ENCODE measurements around the gene GPRIN3. TPM values are rescaled to one million over a fixed set of nuclear protein-coding genes. Genes with fewer than 3 reads are reported as not detected.
"Not testable (repeated sequence)": the region's sequence is repeated elsewhere in the genome, so short reads cannot be mapped to it uniquely, and the experiment has no call there.

Gene GPRIN3
- total and polyA plus RNA-seq, 2 experiments from 2014 or later: 0.74 to 3.2 TPM

DNA sequence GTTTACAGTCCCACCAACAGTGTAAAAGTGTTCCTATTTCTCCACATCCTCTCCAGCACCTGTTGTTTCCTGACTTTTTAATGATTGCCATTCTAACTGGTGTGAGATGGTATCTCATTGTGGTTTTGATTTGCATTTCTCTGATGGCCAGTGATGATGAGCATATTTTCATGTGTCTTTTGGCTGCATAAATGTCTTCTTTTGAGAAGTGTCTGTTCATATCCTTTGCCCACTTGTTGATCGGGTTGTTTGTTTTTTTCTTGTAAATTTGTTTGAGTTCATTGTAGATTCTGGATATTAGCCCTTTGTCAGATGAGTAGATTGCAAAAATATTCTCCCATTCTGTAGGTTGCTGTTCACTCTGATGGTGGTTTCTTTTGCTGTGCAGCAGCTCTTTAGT, 108.2 kb downstream of the GPRIN3 start:
- H3K9me3 Mint-ChIP-seq; H3K4me2 ChIP-seq; H3K27me3 ChIP-seq (ENCODE audit: insufficient read depth); H3K9me2 ChIP-seq (ENCODE audit: insufficient read depth); H3K4me3 Mint-ChIP-seq; H3K27me3 Mint-ChIP-seq (ENCODE audit: insufficient read depth, low read depth, poor library complexity); H3K4me1 ChIP-seq (ENCODE audit: insufficient read depth); H3K27ac Mint-ChIP-seq; H2AFZ ChIP-seq; H3K36me3 ChIP-seq (ENCODE audit: insufficient read depth); H3K4me3 ChIP-seq; H4K20me1 ChIP-seq (replicated peaks; ENCODE audit: insufficient read depth); H3K79me2 ChIP-seq (replicated peaks; ENCODE audit: insufficient read depth); H3K36me3 Mint-ChIP-seq (ENCODE audit: low read depth); H3F3A ChIP-seq (replicated peaks; ENCODE audit: low read depth); DNase-seq (ENCODE audit: low spot score); ATAC-seq; H3K27ac ChIP-seq (ENCODE audit: low read depth): not testable (repeated sequence)
- peaks cover 16% of the 10 kb centered on the region; the same call in 2 of the 3 replicates for H3K4me1 Mint-ChIP-seq

DNA sequence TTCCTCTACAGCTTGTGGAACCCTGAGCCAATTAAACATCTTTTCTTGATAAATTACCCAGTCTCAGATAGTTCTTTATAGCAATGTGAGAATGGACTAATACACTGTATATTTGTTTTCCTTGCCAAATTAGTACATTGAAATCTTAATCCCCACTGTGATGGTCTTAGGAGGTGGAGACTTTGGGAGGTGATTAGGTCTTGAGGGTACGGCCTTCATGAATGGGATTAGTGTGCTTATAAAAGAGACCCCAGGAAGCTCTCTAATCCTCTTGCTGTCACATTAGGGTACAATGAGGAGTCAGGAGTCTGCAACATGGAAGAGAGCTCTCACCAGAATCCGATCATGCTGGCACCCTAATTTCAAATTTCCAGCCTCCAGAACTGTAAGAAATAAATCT, 109.7 kb downstream of the GPRIN3 start:
- no peak for DNase-seq (ENCODE audit: low spot score)
- peak; percentile 35; the same call in 2 of the 3 replicates for ATAC-seq
- no peaks in the 10 kb centered on the region for H3K36me3 Mint-ChIP-seq (ENCODE audit: low read depth)
- no peaks in the 10 kb centered on the region for H3F3A ChIP-seq (replicated peaks; ENCODE audit: low read depth)
- H3K4me1 Mint-ChIP-seq: peaks cover 16% of the 10 kb centered on the region; the same call in 2 of the 3 replicates
- H3K79me2 ChIP-seq (replicated peaks; ENCODE audit: insufficient read depth): no peaks in the 10 kb centered on the region
- no peak overlapping the region for H3K4me3 ChIP-seq
- H3K27me3 Mint-ChIP-seq (ENCODE audit: insufficient read depth, low read depth, poor library complexity): no peaks in the 10 kb centered on the region
- no peak overlapping the region for H3K4me2 ChIP-seq
- H3K4me3 Mint-ChIP-seq: no peak overlapping the region
- no peak overlapping the region for H3K27ac ChIP-seq (ENCODE audit: low read depth)
- no peaks in the 10 kb centered on the region; the same call in 1 of the 2 replicates for H3K36me3 ChIP-seq (ENCODE audit: insufficient read depth)
- 0 out of 2 replicates have a peak overlapping the region, but pooled peaks have one; percentile 1 for H2AFZ ChIP-seq
- no peaks in the 10 kb centered on the region for H3K27me3 ChIP-seq (ENCODE audit: insufficient read depth)
- H3K9me2 ChIP-seq (ENCODE audit: insufficient read depth): no peaks in the 10 kb centered on the region
- no peaks in the 10 kb centered on the region for H3K9me3 Mint-ChIP-seq
- H3K27ac Mint-ChIP-seq: peak overlapping the region; percentile 47
- no peaks in the 10 kb centered on the region for H4K20me1 ChIP-seq (replicated peaks; ENCODE audit: insufficient read depth)
- peaks cover 9% of the 10 kb centered on the region; the same call in 1 of the 2 replicates for H3K4me1 ChIP-seq (ENCODE audit: insufficient read depth)
- TF ChIP-seq, protein P1, sequence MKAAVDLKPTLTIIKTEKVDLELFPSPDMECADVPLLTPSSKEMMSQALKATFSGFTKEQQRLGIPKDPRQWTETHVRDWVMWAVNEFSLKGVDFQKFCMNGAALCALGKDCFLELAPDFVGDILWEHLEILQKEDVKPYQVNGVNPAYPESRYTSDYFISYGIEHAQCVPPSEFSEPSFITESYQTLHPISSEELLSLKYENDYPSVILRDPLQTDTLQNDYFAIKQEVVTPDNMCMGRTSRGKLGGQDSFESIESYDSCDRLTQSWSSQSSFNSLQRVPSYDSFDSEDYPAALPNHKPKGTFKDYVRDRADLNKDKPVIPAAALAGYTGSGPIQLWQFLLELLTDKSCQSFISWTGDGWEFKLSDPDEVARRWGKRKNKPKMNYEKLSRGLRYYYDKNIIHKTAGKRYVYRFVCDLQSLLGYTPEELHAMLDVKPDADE (IDR thresholded peaks at IDR 0.05): no peak
- TF ChIP-seq ZNF331 (CRISPR knock-in tag; IDR thresholded peaks at IDR 0.05; ENCODE audit: low read depth) (no peak), EZH2phosphoT487 (IDR thresholded peaks at IDR 0.05; ENCODE audit: unreplicated experiment) (no peak), STAT1 (IDR thresholded peaks at IDR 0.05; ENCODE audit: unreplicated experiment) (no peak), NANOG (IDR thresholded peaks at IDR 0.05; ENCODE audit: borderline replicate concordance) (no peak), POLR2AphosphoS5 (IDR thresholded peaks at IDR 0.05; ENCODE audit: low read depth) (no peak), EZH2 (IDR thresholded peaks at IDR 0.05; ENCODE audit: low read depth, unreplicated experiment) (no peak), JUNB (IDR thresholded peaks at IDR 0.05; ENCODE audit: unreplicated experiment) (no peak), ZNF114 (CRISPR knock-in tag; IDR thresholded peaks at IDR 0.05) (no peak), CREB1 (CRISPR knock-in tag; IDR thresholded peaks at IDR 0.05; ENCODE audit: low read depth) (no peak)
- TF ChIP-seq, protein P2, sequence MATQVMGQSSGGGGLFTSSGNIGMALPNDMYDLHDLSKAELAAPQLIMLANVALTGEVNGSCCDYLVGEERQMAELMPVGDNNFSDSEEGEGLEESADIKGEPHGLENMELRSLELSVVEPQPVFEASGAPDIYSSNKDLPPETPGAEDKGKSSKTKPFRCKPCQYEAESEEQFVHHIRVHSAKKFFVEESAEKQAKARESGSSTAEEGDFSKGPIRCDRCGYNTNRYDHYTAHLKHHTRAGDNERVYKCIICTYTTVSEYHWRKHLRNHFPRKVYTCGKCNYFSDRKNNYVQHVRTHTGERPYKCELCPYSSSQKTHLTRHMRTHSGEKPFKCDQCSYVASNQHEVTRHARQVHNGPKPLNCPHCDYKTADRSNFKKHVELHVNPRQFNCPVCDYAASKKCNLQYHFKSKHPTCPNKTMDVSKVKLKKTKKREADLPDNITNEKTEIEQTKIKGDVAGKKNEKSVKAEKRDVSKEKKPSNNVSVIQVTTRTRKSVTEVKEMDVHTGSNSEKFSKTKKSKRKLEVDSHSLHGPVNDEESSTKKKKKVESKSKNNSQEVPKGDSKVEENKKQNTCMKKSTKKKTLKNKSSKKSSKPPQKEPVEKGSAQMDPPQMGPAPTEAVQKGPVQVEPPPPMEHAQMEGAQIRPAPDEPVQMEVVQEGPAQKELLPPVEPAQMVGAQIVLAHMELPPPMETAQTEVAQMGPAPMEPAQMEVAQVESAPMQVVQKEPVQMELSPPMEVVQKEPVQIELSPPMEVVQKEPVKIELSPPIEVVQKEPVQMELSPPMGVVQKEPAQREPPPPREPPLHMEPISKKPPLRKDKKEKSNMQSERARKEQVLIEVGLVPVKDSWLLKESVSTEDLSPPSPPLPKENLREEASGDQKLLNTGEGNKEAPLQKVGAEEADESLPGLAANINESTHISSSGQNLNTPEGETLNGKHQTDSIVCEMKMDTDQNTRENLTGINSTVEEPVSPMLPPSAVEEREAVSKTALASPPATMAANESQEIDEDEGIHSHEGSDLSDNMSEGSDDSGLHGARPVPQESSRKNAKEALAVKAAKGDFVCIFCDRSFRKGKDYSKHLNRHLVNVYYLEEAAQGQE (IDR thresholded peaks at IDR 0.05; ENCODE audit: unreplicated experiment): no peak
- TF ChIP-seq, protein P3, sequence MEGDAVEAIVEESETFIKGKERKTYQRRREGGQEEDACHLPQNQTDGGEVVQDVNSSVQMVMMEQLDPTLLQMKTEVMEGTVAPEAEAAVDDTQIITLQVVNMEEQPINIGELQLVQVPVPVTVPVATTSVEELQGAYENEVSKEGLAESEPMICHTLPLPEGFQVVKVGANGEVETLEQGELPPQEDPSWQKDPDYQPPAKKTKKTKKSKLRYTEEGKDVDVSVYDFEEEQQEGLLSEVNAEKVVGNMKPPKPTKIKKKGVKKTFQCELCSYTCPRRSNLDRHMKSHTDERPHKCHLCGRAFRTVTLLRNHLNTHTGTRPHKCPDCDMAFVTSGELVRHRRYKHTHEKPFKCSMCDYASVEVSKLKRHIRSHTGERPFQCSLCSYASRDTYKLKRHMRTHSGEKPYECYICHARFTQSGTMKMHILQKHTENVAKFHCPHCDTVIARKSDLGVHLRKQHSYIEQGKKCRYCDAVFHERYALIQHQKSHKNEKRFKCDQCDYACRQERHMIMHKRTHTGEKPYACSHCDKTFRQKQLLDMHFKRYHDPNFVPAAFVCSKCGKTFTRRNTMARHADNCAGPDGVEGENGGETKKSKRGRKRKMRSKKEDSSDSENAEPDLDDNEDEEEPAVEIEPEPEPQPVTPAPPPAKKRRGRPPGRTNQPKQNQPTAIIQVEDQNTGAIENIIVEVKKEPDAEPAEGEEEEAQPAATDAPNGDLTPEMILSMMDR (conservative IDR thresholded peaks at IDR 0.05; ENCODE audit: low read depth in 2 of 2): no peak

Measured in GM23338 (cell line).